Bronchial epithelial cell (primary cell): ENCODE data around the gene CCL15. TPM values are rescaled to one million over a fixed set of nuclear protein-coding genes. Genes with fewer than 3 reads are reported as not detected.

ENCODE experiments used
- DNase-seq: peaks from one replicate; pipeline ENCODE4 v3.0.0-alpha.2; 2010; ENCODE audit warnings: low read depth
- FAIRE-seq: peaks from 2 replicates; lab custom pipeline; 2011; peaks lifted over from hg19 to GRCh38; lab: Jason Lieb, UNC
- H3K27me3 ChIP-seq: 2 replicates; pipeline ENCODE4 v1.5.1; 2011; ENCODE audit warnings: low read length; ENCODE audit not compliant: control insufficient read depth, insufficient read depth
- H3K36me3 ChIP-seq: 2 replicates; pipeline ENCODE4 v1.5.1; 2011; ENCODE audit warnings: low read length; ENCODE audit not compliant: control insufficient read depth, insufficient read depth
- H3K4me3 ChIP-seq: 2 replicates; pipeline ENCODE4 v1.5.1; 2011; ENCODE audit warnings: mild to moderate bottlenecking, low read depth, low read length, control low read depth
- total RNA-seq: library from RNA; depleted of rRNA; stranded (reverse); fragments of >200 nt; gene quantifications from 2 replicates; pipeline ENCODE4 v1.2.1, GENCODE V29; 2014
- TF ChIP-seq, protein P1 (sequence below): IDR thresholded peaks from 2 replicates; pipeline ENCODE4 v1.5.1; 2011; ENCODE audit warnings: mild to moderate bottlenecking, moderate library complexity, low read length, control low read depth, inconsistent platforms; ENCODE audit not compliant: insufficient read depth, severe bottlenecking

CCL15 gene
- total RNA-seq, 1 donor from 2014 or later, result not detected

DNA sequence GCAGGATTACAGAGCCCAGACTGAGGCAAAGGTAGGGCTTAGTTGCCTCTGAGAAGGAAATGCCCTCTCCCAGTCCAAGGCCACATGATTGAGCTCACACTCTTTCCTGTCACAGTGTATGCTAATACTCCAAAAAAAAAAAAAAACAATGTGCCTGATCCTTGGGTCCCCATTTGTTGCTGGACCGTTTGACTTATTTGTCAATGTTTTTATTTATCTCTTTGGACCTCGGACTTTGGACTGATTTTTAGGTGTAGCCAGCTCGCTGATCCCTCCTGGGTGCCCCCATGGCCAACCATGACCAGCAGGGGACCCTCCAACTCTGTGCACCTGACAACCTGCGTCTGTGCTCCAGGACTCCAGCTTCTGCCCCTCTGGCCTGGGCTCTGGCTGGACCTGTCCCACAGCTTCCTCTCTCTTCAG lies 19.4 kb downstream of the CCL15 start:
- H3K27me3 ChIP-seq, result no peaks in the 10 kb centered on the region
- FAIRE-seq, result no peak
- TF ChIP-seq, protein P1, sequence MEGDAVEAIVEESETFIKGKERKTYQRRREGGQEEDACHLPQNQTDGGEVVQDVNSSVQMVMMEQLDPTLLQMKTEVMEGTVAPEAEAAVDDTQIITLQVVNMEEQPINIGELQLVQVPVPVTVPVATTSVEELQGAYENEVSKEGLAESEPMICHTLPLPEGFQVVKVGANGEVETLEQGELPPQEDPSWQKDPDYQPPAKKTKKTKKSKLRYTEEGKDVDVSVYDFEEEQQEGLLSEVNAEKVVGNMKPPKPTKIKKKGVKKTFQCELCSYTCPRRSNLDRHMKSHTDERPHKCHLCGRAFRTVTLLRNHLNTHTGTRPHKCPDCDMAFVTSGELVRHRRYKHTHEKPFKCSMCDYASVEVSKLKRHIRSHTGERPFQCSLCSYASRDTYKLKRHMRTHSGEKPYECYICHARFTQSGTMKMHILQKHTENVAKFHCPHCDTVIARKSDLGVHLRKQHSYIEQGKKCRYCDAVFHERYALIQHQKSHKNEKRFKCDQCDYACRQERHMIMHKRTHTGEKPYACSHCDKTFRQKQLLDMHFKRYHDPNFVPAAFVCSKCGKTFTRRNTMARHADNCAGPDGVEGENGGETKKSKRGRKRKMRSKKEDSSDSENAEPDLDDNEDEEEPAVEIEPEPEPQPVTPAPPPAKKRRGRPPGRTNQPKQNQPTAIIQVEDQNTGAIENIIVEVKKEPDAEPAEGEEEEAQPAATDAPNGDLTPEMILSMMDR, result no peak
- no peaks in the 10 kb centered on the region for H3K36me3 ChIP-seq
- no peak overlapping the region for H3K4me3 ChIP-seq
- no peak for DNase-seq

DNA sequence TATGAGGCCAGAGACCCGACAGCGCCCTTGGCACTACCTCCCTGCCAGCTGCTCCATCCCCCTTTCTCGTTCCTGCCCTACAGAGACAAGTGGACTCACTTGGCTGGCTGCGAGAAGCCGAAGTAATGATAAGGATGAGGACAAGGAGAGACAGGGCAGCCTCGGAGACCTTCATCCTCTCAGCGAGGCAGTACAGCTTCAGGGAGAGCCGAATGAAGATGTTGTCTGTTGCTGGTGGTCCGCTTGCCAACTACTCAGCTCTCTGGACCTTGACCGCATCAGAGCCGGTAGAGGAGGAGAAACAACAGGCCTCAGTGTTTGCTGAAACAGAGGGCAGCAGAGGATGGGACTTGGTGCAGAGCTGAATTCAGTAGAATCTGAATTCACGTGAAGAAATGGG lies 20.1 kb downstream of the CCL15 start, which contains the start of gene CCL16:
Gene CCL16 (minus strand): TSS at position 252 of the 400 bp plus-strand sequence. CDS start 77 bp downstream, at position 175.
- FAIRE-seq, result no peak
- no peaks in the 10 kb centered on the region for H3K27me3 ChIP-seq

DNA sequence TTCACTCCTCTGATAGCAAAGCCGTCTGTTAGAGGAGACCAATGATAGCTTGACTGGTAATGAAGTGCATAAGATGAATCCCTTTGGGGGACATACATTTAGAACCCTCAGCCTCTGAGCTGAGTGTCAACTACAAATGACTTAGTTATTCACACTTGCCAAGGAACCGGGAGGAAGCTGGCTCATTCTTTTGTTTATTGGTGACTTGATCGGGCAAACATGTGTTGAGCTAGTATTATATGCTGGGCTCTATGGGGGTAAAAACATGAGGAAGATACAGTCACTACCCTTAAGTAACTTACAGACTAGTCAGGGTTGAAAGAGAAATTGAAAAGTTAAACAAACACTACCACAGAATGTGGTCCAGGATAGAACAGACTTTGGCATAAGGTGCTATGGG lies 23.0 kb downstream of the CCL15 start:
- TF ChIP-seq, protein P1, result no peak
- H3K36me3 ChIP-seq, result no peaks in the 10 kb centered on the region
- DNase-seq (peak; percentile 23), FAIRE-seq (no peak)
- H3K27me3 ChIP-seq, result no peaks in the 10 kb centered on the region
- no peak overlapping the region for H3K4me3 ChIP-seq

More for the DNA sequence above, 20.1 kb downstream of the CCL15 start, which contains the start of gene CCL16:
- TF ChIP-seq, protein P1, result no peak
- Histone ChIP-seq H3K36me3 (no peaks in the 10 kb centered on the region), H3K4me3 (no peak within 1 kb of the TSS)
- no peak for DNase-seq

DNA sequence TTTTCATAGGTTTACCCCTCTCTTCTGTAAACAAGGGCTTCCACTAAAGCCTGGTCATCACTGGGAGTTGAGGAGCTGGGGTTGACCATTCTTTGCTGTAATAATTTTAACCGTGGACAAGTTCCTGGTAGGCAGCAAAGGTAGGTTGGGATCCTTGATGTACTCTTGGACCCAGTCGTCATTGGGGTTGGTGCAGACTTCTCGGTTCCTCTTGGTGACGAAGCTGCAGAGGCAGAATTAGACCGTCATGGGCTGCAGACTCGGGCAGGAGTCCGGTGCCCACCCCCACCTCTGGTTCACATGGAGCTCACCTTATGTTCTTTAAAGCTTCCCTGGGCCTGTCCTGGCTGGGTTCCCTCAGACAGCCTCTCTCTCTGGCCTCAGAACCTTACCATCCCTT lies 23.8 kb downstream of the CCL15 start:
- FAIRE-seq (no peak), DNase-seq (no peak)
- no peaks in the 10 kb centered on the region for H3K27me3 ChIP-seq
- TF ChIP-seq, protein P1, result no peak
- no peak overlapping the region for H3K4me3 ChIP-seq
- H3K36me3 ChIP-seq, result no peaks in the 10 kb centered on the region

DNA sequence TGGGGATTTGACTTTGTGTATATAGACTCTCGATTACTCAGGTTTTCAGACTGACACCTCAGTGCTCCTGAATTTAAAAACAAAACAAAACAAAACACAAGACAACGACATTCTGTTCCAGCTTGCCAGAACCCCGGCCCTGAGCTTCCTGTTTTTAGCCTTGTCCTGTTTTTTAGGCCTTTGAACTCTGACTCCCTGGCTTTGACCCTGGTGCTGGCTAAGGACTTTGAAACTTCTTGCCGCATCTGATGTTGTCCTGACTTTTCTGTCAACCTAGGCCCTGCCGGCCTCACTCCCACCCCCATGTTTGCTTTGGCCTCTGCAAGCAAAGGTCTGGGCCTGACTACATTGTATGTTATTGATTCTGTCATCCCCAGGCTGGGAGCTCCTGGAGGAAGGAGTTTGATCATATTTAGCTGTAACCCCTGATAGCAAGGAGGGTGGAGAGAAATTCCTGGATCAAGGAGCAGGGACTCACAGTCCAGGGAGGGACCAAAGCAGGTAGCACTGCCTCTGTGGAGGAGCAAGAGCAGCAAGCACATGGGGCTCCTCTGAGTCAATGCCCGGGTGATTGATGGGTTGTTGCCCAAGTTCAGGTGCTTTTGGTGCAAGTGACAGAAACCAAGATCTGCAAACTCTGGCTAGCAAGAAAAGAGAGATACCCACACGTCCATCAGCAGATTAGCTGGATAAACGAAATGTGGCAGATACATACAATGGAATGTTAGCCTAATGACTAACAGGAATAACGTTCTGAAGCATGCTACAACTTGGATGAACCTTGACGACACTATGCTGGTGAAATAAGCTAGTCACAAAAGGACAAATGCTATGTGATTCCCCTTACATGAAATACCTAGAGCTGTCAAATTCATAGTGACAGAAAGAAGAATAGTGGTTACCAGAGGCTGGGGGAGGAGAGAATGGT lies 27.8 kb downstream of the CCL15 start:
- no peak overlapping the region for H3K4me3 ChIP-seq
- H3K36me3 ChIP-seq, result no peaks in the 10 kb centered on the region
- peak; percentile 95 for DNase-seq
- no peaks in the 10 kb centered on the region for H3K27me3 ChIP-seq
- TF ChIP-seq, protein P1, result no peak
- no peak for FAIRE-seq
